ENCODE data around the gene C1QC. TPM values are rescaled to one million over a fixed set of nuclear protein-coding genes. Genes with fewer than 3 reads are reported as not detected.

The C1QC gene
- total and polyA plus RNA-seq, 2 experiments from 2014 or later = not detected

DNA sequence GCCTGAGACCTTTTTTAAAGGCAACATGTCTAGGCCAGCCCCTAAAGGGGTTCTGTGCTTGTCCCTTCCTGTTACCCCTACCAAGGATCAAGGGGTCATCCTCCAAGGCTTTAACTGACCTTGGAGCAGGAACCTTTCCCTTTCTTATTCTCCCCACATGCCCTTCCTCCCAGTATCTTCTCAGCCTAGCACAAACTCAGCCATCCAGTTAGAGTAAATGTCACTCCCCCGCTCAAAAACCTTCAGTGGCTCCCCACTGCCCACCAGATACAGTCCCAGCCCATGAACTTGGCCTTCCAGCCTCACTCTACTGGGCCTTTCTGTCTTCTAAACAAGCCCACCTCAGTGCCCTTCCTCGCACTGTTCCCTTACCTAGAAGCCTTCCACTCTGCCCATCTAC is 18.4 kb downstream of the C1QC start:
- Histone ChIP-seq H3K4me2 (no peak overlapping the region), H3K9me2 (ENCODE audit: insufficient read depth) (no peaks in the 10 kb centered on the region), H2AFZ (0 out of 2 replicates have a peak overlapping the region, but pooled peaks have one; percentile 43), H4K20me1 (replicated peaks; ENCODE audit: insufficient read depth) (no peaks in the 10 kb centered on the region), H3K79me2 (replicated peaks; ENCODE audit: insufficient read depth) (no peaks in the 10 kb centered on the region), H3K4me3 (no peak overlapping the region), H3K27ac (ENCODE audit: low read depth) (no peak overlapping the region), H3K4me1 (ENCODE audit: insufficient read depth) (no peaks in the 10 kb centered on the region), H3K36me3 (ENCODE audit: insufficient read depth) (no peaks in the 10 kb centered on the region), H3F3A (replicated peaks; ENCODE audit: low read depth) (no peaks in the 10 kb centered on the region), H3K27me3 (ENCODE audit: insufficient read depth) (no peaks in the 10 kb centered on the region)
- Mint-ChIP-seq H3K4me1 (peaks cover 3% of the 10 kb centered on the region; the same call in 1 of the 3 replicates), H3K27ac (no peak overlapping the region), H3K9me3 (no peaks in the 10 kb centered on the region; the same call in 2 of the 3 replicates), H3K27me3 (ENCODE audit: insufficient read depth, low read depth, poor library complexity) (peaks cover 12% of the 10 kb centered on the region), H3K36me3 (ENCODE audit: low read depth) (no peaks in the 10 kb centered on the region), H3K4me3 (0 out of 3 replicates have a peak overlapping the region, but pooled peaks have one; percentile 11)
- TF ChIP-seq, protein P1, sequence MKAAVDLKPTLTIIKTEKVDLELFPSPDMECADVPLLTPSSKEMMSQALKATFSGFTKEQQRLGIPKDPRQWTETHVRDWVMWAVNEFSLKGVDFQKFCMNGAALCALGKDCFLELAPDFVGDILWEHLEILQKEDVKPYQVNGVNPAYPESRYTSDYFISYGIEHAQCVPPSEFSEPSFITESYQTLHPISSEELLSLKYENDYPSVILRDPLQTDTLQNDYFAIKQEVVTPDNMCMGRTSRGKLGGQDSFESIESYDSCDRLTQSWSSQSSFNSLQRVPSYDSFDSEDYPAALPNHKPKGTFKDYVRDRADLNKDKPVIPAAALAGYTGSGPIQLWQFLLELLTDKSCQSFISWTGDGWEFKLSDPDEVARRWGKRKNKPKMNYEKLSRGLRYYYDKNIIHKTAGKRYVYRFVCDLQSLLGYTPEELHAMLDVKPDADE (IDR thresholded peaks at IDR 0.05) = no peak
- TF ChIP-seq STAT1 (IDR thresholded peaks at IDR 0.05; ENCODE audit: unreplicated experiment) (no peak), ZNF331 (CRISPR knock-in tag; IDR thresholded peaks at IDR 0.05; ENCODE audit: low read depth) (no peak), EZH2phosphoT487 (IDR thresholded peaks at IDR 0.05; ENCODE audit: unreplicated experiment) (no peak), POLR2AphosphoS5 (IDR thresholded peaks at IDR 0.05; ENCODE audit: low read depth) (no peak), JUNB (IDR thresholded peaks at IDR 0.05; ENCODE audit: unreplicated experiment) (no peak), ZNF114 (CRISPR knock-in tag; IDR thresholded peaks at IDR 0.05) (no peak), NANOG (IDR thresholded peaks at IDR 0.05; ENCODE audit: borderline replicate concordance) (no peak)
- TF ChIP-seq, protein P2, sequence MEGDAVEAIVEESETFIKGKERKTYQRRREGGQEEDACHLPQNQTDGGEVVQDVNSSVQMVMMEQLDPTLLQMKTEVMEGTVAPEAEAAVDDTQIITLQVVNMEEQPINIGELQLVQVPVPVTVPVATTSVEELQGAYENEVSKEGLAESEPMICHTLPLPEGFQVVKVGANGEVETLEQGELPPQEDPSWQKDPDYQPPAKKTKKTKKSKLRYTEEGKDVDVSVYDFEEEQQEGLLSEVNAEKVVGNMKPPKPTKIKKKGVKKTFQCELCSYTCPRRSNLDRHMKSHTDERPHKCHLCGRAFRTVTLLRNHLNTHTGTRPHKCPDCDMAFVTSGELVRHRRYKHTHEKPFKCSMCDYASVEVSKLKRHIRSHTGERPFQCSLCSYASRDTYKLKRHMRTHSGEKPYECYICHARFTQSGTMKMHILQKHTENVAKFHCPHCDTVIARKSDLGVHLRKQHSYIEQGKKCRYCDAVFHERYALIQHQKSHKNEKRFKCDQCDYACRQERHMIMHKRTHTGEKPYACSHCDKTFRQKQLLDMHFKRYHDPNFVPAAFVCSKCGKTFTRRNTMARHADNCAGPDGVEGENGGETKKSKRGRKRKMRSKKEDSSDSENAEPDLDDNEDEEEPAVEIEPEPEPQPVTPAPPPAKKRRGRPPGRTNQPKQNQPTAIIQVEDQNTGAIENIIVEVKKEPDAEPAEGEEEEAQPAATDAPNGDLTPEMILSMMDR (conservative IDR thresholded peaks at IDR 0.05; ENCODE audit: low read depth in 2 of 2) = no peak
- DNase-seq (ENCODE audit: low spot score) (no peak), ATAC-seq (no peak)

DNA sequence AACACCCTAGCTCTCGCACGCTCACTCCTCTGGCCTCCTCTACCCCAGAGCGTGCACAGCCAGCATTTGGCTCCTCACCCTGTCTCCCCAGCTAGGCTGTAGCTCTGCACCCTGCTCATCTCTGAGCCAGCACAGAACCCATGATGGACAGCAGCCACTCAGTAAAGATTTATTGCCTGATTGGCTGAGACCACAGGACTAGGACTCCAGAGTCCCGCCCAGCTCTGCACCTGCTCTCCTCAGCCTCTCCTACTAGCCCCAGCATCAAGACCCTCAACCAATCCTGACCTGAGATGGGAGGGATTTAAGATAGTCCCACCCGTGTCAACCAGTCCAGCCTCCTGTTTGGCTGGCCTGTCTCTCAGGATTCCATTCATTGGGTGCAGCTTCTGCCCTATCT is 18.9 kb downstream of the C1QC start:
- H3K27ac Mint-ChIP-seq = no peak overlapping the region
- 0 out of 3 replicates have a peak overlapping the region, but pooled peaks have one; percentile 11 for H3K4me3 Mint-ChIP-seq
- Histone ChIP-seq H3K27me3 (ENCODE audit: insufficient read depth) (no peaks in the 10 kb centered on the region), H3K9me2 (ENCODE audit: insufficient read depth) (no peaks in the 10 kb centered on the region), H3K27ac (ENCODE audit: low read depth) (no peak overlapping the region), H3K4me2 (no peak overlapping the region), H2AFZ (0 out of 2 replicates have a peak overlapping the region, but pooled peaks have one; percentile 43), H3K4me3 (no peak overlapping the region), H3K36me3 (ENCODE audit: insufficient read depth) (no peaks in the 10 kb centered on the region), H3K79me2 (replicated peaks; ENCODE audit: insufficient read depth) (no peaks in the 10 kb centered on the region), H4K20me1 (replicated peaks; ENCODE audit: insufficient read depth) (no peaks in the 10 kb centered on the region), H3F3A (replicated peaks; ENCODE audit: low read depth) (no peaks in the 10 kb centered on the region), H3K4me1 (ENCODE audit: insufficient read depth) (no peaks in the 10 kb centered on the region)
- H3K36me3 Mint-ChIP-seq (ENCODE audit: low read depth) = no peaks in the 10 kb centered on the region
- ATAC-seq (peak; percentile 95), DNase-seq (ENCODE audit: low spot score) (peak; percentile 80)
- H3K9me3 Mint-ChIP-seq = no peaks in the 10 kb centered on the region; the same call in 2 of the 3 replicates
- H3K4me1 Mint-ChIP-seq = peaks cover 3% of the 10 kb centered on the region; the same call in 1 of the 3 replicates
- H3K27me3 Mint-ChIP-seq (ENCODE audit: insufficient read depth, low read depth, poor library complexity) = peaks cover 12% of the 10 kb centered on the region
- TF ChIP-seq, protein P3, sequence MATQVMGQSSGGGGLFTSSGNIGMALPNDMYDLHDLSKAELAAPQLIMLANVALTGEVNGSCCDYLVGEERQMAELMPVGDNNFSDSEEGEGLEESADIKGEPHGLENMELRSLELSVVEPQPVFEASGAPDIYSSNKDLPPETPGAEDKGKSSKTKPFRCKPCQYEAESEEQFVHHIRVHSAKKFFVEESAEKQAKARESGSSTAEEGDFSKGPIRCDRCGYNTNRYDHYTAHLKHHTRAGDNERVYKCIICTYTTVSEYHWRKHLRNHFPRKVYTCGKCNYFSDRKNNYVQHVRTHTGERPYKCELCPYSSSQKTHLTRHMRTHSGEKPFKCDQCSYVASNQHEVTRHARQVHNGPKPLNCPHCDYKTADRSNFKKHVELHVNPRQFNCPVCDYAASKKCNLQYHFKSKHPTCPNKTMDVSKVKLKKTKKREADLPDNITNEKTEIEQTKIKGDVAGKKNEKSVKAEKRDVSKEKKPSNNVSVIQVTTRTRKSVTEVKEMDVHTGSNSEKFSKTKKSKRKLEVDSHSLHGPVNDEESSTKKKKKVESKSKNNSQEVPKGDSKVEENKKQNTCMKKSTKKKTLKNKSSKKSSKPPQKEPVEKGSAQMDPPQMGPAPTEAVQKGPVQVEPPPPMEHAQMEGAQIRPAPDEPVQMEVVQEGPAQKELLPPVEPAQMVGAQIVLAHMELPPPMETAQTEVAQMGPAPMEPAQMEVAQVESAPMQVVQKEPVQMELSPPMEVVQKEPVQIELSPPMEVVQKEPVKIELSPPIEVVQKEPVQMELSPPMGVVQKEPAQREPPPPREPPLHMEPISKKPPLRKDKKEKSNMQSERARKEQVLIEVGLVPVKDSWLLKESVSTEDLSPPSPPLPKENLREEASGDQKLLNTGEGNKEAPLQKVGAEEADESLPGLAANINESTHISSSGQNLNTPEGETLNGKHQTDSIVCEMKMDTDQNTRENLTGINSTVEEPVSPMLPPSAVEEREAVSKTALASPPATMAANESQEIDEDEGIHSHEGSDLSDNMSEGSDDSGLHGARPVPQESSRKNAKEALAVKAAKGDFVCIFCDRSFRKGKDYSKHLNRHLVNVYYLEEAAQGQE (IDR thresholded peaks at IDR 0.05; ENCODE audit: unreplicated experiment) = no peak
- TF ChIP-seq EZH2 (IDR thresholded peaks at IDR 0.05; ENCODE audit: low read depth, unreplicated experiment) = no peak
